GM12864 (cell line): ENCODE results near the gene CDK14.

Experiments
- DNase-seq: peaks from one replicate; pipeline ENCODE4 v3.0.0-alpha.2; 2011; ENCODE audit warnings: low read depth
- H3K4me3 ChIP-seq: 2 replicates; pipeline ENCODE4 v1.5.1; 2011; ENCODE audit warnings: mild to moderate bottlenecking, low read depth, low read length, control low read depth
- TF ChIP-seq, protein P1 (sequence below): IDR thresholded peaks from 2 replicates; pipeline ENCODE4 v1.5.1; 2011; ENCODE audit warnings: low read depth, mild to moderate bottlenecking, moderate library complexity, low read length, control low read depth, inconsistent platforms; ENCODE audit errors: missing control alignments

The CDK14 gene

DNA sequence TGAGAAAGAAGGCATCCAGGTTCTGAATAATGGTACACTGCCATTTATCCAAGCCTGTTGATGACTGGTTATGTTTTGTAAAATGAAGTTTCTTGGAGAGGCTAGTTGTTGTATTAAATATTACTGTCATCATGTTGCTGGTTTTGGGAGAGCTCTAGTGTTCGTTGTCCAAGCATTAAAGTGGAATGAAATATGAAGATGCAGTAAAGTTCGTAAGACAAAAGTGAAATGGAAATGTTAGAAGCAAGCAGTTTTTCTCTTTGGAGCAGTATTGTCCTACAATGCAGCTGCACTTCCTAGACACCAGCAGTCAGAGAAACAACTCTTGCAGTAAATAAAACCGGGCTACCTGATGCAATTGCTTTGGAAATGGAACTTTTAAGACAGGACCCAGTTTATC, 511.3 kb downstream of the CDK14 start:
- DNase-seq = no peak
- TF ChIP-seq, protein P1, sequence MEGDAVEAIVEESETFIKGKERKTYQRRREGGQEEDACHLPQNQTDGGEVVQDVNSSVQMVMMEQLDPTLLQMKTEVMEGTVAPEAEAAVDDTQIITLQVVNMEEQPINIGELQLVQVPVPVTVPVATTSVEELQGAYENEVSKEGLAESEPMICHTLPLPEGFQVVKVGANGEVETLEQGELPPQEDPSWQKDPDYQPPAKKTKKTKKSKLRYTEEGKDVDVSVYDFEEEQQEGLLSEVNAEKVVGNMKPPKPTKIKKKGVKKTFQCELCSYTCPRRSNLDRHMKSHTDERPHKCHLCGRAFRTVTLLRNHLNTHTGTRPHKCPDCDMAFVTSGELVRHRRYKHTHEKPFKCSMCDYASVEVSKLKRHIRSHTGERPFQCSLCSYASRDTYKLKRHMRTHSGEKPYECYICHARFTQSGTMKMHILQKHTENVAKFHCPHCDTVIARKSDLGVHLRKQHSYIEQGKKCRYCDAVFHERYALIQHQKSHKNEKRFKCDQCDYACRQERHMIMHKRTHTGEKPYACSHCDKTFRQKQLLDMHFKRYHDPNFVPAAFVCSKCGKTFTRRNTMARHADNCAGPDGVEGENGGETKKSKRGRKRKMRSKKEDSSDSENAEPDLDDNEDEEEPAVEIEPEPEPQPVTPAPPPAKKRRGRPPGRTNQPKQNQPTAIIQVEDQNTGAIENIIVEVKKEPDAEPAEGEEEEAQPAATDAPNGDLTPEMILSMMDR = no peak
- H3K4me3 ChIP-seq = no peak overlapping the region

DNA sequence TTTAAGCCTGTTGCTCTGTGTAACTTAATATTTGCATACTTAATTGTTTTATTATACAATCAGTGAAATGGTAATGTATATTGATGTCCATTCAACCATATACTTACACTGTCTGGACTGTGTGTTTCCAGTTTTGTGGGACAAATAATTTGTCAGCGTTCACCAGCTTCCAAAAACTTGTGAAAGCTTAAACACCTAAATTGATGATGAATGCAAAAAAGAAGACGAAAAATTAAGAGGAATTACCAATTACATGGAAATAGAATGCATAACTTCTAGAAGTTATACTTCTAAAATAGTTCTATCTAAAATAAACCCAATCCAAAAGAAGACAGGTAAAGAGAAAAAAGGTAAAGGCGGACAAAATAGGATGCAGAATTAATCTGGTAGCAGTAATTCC, 513.1 kb downstream of the CDK14 start:
- no peak for DNase-seq
- TF ChIP-seq, protein P1 = no peak
- H3K4me3 ChIP-seq = no peak overlapping the region

DNA sequence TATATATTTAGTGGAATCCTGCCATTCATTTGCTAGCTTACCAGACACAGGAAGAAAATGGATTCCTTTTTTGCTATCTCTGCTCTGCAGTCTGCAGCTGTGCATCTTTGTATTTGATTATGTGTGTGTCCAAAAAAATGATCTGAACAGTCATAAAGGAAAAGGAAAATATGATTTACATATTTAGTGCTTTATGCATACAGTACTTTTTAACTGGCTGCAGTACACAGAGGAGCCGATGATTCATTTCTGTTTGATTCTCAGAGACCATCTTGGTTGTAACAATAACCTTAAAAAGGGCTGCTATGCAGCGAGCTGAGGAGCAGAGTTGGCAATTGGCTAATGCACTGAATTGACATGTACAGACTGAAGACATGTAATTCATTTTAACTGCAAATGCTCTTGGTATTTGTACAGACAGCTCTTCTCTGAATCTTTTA, 516.8 kb downstream of the CDK14 start:
- DNase-seq = no peak
- TF ChIP-seq, protein P1 = no peak
- no peak overlapping the region for H3K4me3 ChIP-seq

DNA sequence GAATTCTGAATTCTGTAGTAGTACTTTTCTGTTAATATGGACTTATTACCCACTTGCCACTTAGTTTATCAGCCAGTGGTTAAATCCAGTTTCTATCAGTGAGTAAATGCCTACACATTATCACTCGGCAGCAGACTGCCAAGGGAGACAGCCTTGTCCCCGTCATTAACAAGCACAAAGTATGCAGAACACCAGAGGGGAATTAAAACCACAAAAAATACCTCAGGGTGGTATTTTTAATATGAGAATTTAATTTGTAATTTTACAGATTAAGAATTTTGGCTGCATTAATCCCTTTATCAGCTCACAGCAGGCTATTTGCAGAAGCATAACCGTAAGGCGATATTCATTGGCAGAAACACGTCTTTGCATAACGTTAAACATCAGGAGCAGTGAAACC, 518.1 kb downstream of the CDK14 start:
- TF ChIP-seq, protein P1 = no peak
- no peak overlapping the region for H3K4me3 ChIP-seq
- no peak for DNase-seq

DNA sequence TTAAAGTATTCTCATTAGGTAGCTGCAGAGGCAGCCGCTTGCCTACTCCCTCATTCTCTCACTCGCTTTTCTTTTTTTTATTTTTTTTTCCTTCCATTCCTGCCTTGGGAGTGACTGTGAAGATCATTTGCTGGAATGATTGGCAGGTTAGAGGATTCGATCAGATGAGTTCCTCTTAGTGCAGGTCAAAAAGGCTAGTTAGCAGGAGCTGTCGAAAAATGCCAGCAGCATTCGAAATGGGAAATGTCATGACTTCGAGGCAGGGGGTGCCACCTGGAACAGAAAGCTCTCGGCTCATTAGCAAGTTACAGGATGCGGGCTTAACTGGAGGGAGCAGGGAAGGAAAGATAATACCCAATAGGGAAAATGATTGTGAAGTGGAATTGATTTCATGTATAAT, 530.6 kb downstream of the CDK14 start:
- TF ChIP-seq, protein P1 = no peak
- no peak for DNase-seq
- no peak overlapping the region for H3K4me3 ChIP-seq

DNA sequence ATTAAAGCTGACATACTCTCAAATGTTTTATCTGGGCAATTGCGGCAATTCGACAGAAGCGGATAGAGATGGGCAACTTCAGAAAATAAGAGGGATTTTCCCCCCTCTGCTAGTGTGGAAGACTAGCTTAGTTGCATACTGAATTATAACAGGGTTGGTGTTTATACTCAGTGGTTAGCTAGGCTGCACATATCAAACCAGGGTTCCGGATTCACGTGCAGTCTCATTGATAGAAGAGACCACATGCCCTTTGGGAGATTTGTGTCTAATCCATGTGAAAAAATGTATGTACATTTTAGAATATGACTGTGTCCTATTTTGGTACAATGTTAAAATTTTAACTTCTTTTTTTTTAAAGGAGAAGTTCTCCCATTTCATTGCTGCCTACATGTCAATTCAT, 531.2 kb downstream of the CDK14 start:
- TF ChIP-seq, protein P1 = no peak
- no peak for DNase-seq

DNA sequence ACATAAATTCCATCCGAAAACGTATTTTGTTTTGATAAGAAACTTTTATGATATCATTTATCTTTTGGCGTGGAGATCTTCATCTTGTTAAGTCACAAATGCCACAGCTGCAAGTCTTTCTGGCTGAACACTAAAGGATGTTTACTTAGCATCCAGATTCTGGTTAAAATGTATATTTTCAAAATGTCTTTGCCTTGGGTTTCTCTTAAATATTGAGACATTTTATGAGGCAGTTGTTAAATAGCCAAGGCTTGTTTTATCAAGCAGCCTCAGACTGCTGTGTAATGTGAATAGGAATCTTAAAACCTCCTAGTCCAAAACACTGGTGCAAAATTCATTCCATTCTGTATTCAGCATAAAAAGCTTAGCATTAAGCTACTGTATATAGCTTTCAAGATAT, 531.8 kb downstream of the CDK14 start:
- DNase-seq = no peak

More for the DNA sequence above, 531.2 kb downstream of the CDK14 start:
- no peak overlapping the region for H3K4me3 ChIP-seq

More for the DNA sequence above, 531.8 kb downstream of the CDK14 start:
- TF ChIP-seq, protein P1 = no peak
- no peak overlapping the region for H3K4me3 ChIP-seq
